Mucosa of descending colon (tissue), 3 donors: ENCODE measurements around the gene PKD1L1. TPM values are rescaled to one million over a fixed set of nuclear protein-coding genes. Genes with fewer than 3 reads are reported as not detected.

ENCODE experiments used
- ATAC-seq: fragments of 200-7000 bp; cut with Tn5 transposase; one replicate; pipeline ENCODE4 v1.9.1; 2020; ENCODE audit warnings: mild to moderate bottlenecking, moderate library complexity
- DNase-seq, 3 donors: peaks; one replicate each; pipeline ENCODE4 v3.0.0-alpha.2; 2020
- H3K36me3 ChIP-seq: fragments of 200-600 bp; one replicate; pipeline ENCODE4 v1.8.0; 2021; ENCODE audit warnings: low read depth, mild to moderate bottlenecking
- H3K4me1 ChIP-seq: fragments of 200-600 bp; one replicate; pipeline ENCODE4 v1.8.0; 2021; ENCODE audit warnings: low read depth, mild to moderate bottlenecking
- H3K4me3 ChIP-seq: fragments of 200-600 bp; one replicate; pipeline ENCODE4 v1.8.0; 2021; ENCODE audit warnings: mild to moderate bottlenecking
- H3K9me3 ChIP-seq: fragments of 200-600 bp; one replicate; pipeline ENCODE4 v1.8.0; 2021; ENCODE audit warnings: mild to moderate bottlenecking
- CTCF ChIP-seq: fragments of 200-600 bp; IDR thresholded peaks from one replicate; pipeline ENCODE4 v1.8.0; 2022; ENCODE audit warnings: antibody characterized with exemption, mild to moderate bottlenecking
- intact Hi-C, 2 donors: fragments of 100-400 bp; cut with DNase I in 1 of 2; cut with micrococcal nuclease in 1 of 2; formaldehyde crosslinking; loops; one replicate each; pipeline versions ENCODE4 v1.11.0 to v1.11.1; 2022; cut with DNase I, micrococcal nuclease
- total RNA-seq, 3 donors: library from RNA; stranded (reverse); fragmentation: NEBNext Ultra II Directional in 2 of 3; extraction: Animal tissue kit (Norgen Biotek cat#: 25700) in 2 of 3; gene quantifications; one replicate each; pipeline versions ENCODE4 v1.2.1 to v1.2.4, GENCODE V29; 2021 to 2023
- donor health status: DM: no; HTN: no; CAD: no; lungs with moderate emphysema.
- donor health status: DM: no; HTN: no; CAD: no.
- donor health status: DM: no; HTN: yes; CAD: no.

The PKD1L1 gene
- total RNA-seq, 3 donors from 2014 or later, result 0.60 to 0.95 (median 0.61) TPM

- Histone ChIP-seq H3K4me3 (no peak overlapping the region), H3K9me3 (no peaks in the 10 kb centered on the region), H3K36me3 (no peaks in the 10 kb centered on the region), H3K4me1 (no peaks in the 10 kb centered on the region)
- ATAC-seq (no peak), DNase-seq (no peak)
- intact Hi-C loops, result no loop called here
- TF ChIP-seq CTCF, result no peak
Observed at GRCh38 chr7:47885309-47885986, 62.8 kb downstream of the PKD1L1 start.

- Histone ChIP-seq H3K4me3 (no peak overlapping the region), H3K36me3 (no peaks in the 10 kb centered on the region), H3K9me3 (no peaks in the 10 kb centered on the region), H3K4me1 (no peaks in the 10 kb centered on the region)
- DNase-seq (no peak), ATAC-seq (no peak)
- TF ChIP-seq CTCF, result no peak
- intact Hi-C loops, result no loop called here
Observed at GRCh38 chr7:47884675-47885074, 63.6 kb downstream of the PKD1L1 start.

- intact Hi-C loops, result no loop called here
- no peaks in the 10 kb centered on the region for H3K9me3 ChIP-seq
- no peak for TF ChIP-seq CTCF
- H3K36me3 ChIP-seq, result no peaks in the 10 kb centered on the region
- DNase-seq (no peak), ATAC-seq (no peak)
- H3K4me3 ChIP-seq, result no peak overlapping the region
- no peaks in the 10 kb centered on the region for H3K4me1 ChIP-seq
Observed at GRCh38 chr7:47882635-47883034, 65.6 kb downstream of the PKD1L1 start.

GRCh38 chr7:47881256-47881655, 67.0 kb downstream of the PKD1L1 start:
- no peaks in the 10 kb centered on the region for H3K9me3 ChIP-seq
- no peak for TF ChIP-seq CTCF
- H3K4me3 ChIP-seq, result no peak overlapping the region
- no peaks in the 10 kb centered on the region for H3K4me1 ChIP-seq
- ATAC-seq (no peak), DNase-seq (no peak)
- no peaks in the 10 kb centered on the region for H3K36me3 ChIP-seq
- intact Hi-C loops, result no loop called here

- H3K4me1 ChIP-seq, result no peaks in the 10 kb centered on the region
- no peaks in the 10 kb centered on the region for H3K9me3 ChIP-seq
- DNase-seq (no peak), ATAC-seq (no peak)
- TF ChIP-seq CTCF, result no peak
- H3K4me3 ChIP-seq, result no peak overlapping the region
- intact Hi-C loops, result no loop called here
- H3K36me3 ChIP-seq, result no peaks in the 10 kb centered on the region
Observed at GRCh38 chr7:47878662-47879061, 69.6 kb downstream of the PKD1L1 start.

GRCh38 chr7:47877336-47877735, 70.9 kb downstream of the PKD1L1 start:
- no peak for DNase-seq
- no peak for ATAC-seq
- intact Hi-C loops, result no loop called here
- Histone ChIP-seq H3K36me3 (no peaks in the 10 kb centered on the region), H3K9me3 (no peaks in the 10 kb centered on the region), H3K4me3 (no peak overlapping the region), H3K4me1 (no peaks in the 10 kb centered on the region)
- no peak for TF ChIP-seq CTCF
